Mesothelial cell of epicardium (in vitro differentiated cells): Measurements from ENCODE around the gene LRFN4. TPM values are rescaled to one million over a fixed set of nuclear protein-coding genes. Genes with fewer than 3 reads are reported as not detected.

Source experiments
- DNase-seq, 2 experiments: peaks; one replicate each; pipeline ENCODE4 v3.0.0; 2021; ENCODE audit warnings: low spot score in 2 of 2; ENCODE audit not compliant: unreplicated experiment in 2 of 2
- H3K27ac Mint-ChIP-seq: 2 replicates; pipeline ENCODE4 v1.8.0; 2021; ENCODE audit warnings: mixed read lengths
- H3K27me3 Mint-ChIP-seq: 2 replicates; pipeline ENCODE4 v1.8.0; 2021; ENCODE audit warnings: low read depth, mixed read lengths
- H3K36me3 Mint-ChIP-seq: 2 replicates; pipeline ENCODE4 v1.8.0; 2021; ENCODE audit warnings: mixed read lengths
- H3K4me1 Mint-ChIP-seq: 2 replicates; pipeline ENCODE4 v1.8.0; 2021; ENCODE audit warnings: mixed read lengths
- H3K4me3 Mint-ChIP-seq: 2 replicates; pipeline ENCODE4 v1.8.0; 2021; ENCODE audit warnings: mild to moderate bottlenecking, moderate library complexity, mixed read lengths
- H3K9me3 Mint-ChIP-seq: 2 replicates; pipeline ENCODE4 v1.8.0; 2021; ENCODE audit warnings: mixed read lengths
- total RNA-seq: library from RNA; stranded (reverse); gene quantifications from 3 replicates; pipeline ENCODE4 v1.2.1, GENCODE V29; 2021
- TF ChIP-seq, protein P1 (sequence below): fragments of 200-600 bp; sonication (generic); IDR thresholded peaks from one replicate; pipeline ENCODE4 v1.5.0; 2021; ENCODE audit warnings: antibody characterized with exemption; ENCODE audit not compliant: unreplicated experiment

LRFN4 gene
- total RNA-seq, 1 donor from 2014 or later: 26.6 TPM

DNA sequence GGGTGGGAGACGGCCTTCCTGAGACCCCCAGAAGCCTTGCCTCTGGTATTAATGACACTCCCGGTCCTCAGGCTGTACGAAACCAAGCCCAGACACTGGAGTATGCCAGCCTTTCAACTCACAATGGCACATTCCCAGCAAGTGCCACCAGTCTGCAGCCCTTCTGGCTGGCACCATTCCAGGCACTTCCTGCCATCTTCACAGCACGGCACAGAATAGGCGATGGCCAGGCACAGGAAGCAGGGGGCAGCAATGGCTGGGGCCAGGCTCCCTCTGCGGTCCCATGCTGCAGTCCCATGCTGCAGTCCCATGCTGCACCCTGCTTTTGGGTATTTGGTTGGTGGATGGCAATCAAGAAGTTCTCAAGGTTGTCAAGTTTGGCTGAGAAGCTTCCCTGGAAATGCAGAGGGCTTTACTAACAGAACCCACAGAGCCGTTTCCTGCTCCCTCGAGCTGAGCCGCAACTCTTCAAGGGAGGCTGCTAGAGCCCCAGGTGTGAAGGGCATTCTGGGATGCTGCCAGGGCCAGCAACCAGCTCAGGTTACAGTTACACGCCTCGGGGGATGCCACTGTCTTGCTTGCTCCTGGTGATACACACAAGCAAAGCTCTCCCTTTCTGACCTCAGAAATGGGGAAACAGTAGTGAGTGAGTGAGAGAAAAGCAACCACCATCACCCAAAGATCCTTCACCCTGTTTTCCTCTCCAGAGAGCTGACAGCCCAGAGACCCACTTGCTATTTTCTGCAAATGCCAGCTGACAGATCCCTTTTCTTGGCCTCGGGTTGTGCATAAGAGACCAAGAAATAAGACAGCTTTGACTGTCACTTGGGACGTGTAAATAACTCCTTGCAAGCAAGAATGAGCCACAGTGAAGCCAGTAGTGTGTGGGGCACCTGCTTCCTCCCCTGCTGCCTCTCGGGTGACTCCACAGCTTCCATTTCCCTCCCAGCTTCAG is 23.9 kb downstream of the LRFN4 start:
- DNase-seq: no peak
- no peaks in the 10 kb centered on the region for H3K36me3 Mint-ChIP-seq
- H3K9me3 Mint-ChIP-seq: no peaks in the 10 kb centered on the region
- no peaks in the 10 kb centered on the region for H3K27me3 Mint-ChIP-seq
- TF ChIP-seq, protein P1, sequence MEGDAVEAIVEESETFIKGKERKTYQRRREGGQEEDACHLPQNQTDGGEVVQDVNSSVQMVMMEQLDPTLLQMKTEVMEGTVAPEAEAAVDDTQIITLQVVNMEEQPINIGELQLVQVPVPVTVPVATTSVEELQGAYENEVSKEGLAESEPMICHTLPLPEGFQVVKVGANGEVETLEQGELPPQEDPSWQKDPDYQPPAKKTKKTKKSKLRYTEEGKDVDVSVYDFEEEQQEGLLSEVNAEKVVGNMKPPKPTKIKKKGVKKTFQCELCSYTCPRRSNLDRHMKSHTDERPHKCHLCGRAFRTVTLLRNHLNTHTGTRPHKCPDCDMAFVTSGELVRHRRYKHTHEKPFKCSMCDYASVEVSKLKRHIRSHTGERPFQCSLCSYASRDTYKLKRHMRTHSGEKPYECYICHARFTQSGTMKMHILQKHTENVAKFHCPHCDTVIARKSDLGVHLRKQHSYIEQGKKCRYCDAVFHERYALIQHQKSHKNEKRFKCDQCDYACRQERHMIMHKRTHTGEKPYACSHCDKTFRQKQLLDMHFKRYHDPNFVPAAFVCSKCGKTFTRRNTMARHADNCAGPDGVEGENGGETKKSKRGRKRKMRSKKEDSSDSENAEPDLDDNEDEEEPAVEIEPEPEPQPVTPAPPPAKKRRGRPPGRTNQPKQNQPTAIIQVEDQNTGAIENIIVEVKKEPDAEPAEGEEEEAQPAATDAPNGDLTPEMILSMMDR: no peak
- H3K4me1 Mint-ChIP-seq: peaks cover 52% of the 10 kb centered on the region
- no peak overlapping the region for H3K27ac Mint-ChIP-seq
- no peak overlapping the region for H3K4me3 Mint-ChIP-seq

GRCh38 chr11:66881451-66881835 is 24.6 kb downstream of the LRFN4 start:
- H3K27me3 Mint-ChIP-seq: no peaks in the 10 kb centered on the region
- H3K36me3 Mint-ChIP-seq: no peaks in the 10 kb centered on the region
- no peak overlapping the region for H3K4me3 Mint-ChIP-seq
- TF ChIP-seq, protein P1: no peak
- no peak for DNase-seq
- peaks cover 59% of the 10 kb centered on the region for H3K4me1 Mint-ChIP-seq
- H3K9me3 Mint-ChIP-seq: no peaks in the 10 kb centered on the region
- no peak overlapping the region for H3K27ac Mint-ChIP-seq

DNA sequence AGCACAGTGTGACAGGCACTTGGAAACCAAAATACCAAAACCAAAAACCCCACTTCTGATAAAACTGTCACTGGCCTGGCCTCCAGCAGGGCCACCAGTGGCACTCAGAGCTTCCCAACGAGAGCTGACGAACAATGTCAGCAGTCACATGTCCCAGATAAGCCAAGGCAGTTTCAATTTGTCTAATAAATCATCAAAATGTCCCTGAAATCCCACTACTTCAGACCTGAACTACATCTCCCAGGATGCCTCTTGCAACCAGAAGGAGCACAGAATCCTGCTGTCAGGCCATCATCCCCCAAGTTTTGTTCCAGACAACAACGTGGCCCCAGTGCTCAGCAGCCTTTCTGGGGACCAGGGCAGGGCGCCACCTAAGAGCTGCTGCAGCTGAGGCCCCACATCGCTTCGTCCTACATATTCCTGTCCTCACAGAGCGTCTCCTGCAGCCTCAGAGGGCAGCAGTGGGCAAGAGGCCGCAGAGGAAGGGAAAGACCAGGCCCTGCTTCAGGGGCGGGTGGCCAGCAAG is 25.1 kb downstream of the LRFN4 start:
- DNase-seq: no peak
- Mint-ChIP-seq H3K36me3 (no peaks in the 10 kb centered on the region), H3K4me3 (no peak overlapping the region), H3K27me3 (no peaks in the 10 kb centered on the region), H3K27ac (peak overlapping the region; percentile 30), H3K4me1 (peaks cover 57% of the 10 kb centered on the region), H3K9me3 (no peaks in the 10 kb centered on the region)
- TF ChIP-seq, protein P1: no peak

GRCh38 chr11:66882561-66883015 is 25.7 kb downstream of the LRFN4 start:
- peaks cover 55% of the 10 kb centered on the region for H3K4me1 Mint-ChIP-seq
- H3K4me3 Mint-ChIP-seq: no peak overlapping the region
- no peaks in the 10 kb centered on the region for H3K36me3 Mint-ChIP-seq
- TF ChIP-seq, protein P1: no peak
- H3K27me3 Mint-ChIP-seq: no peaks in the 10 kb centered on the region
- DNase-seq: no peak
- peak overlapping the region; percentile 13 for H3K27ac Mint-ChIP-seq
- H3K9me3 Mint-ChIP-seq: no peaks in the 10 kb centered on the region

DNA sequence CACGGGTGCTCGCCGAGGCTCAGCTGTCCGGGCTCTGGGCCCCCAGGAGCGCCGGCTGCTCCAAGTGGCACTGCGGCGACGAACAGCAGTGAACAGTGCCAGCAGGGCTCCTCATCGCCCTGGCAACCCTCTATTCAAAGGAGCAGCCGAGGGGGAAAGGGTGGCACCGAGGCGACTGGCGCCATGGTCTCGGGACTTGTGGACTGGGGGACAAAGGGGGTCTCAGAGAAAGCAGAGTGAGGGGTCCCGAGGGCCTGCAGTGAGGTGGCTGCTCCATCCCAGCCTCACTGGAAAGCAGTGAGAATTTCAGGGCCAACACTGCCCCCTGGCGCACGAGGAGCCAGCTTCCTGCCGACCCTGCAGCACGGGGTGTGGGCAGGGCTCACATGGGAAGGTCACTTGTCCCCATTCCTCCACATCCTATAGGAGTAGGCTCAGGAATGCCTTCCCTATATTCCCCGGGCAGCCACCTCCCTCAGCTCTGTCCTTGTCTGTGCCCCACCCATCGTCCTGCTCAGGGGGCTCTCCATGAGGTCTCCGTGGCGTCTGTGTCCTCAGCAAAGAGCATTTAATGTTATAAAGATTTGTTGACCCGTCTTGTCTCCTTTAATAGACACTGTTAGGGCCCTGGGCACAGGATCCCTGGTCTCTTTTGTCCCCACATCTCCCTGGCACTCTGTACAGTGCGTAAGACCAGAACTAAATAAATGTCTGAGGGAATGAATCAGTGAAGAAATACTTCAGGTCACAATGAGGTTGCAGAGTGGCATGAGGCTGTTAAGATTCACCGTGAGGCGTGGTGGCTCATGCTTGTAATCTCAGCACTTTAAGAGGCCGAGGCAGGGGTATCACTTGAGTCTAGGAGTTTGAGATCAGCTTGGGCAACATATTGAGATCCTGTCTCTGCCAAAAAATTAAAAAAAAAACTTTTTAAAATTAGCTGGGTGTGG is 26.4 kb downstream of the LRFN4 start:
- peak in 1 of 2 experiments; percentile 75 for DNase-seq
- Mint-ChIP-seq H3K36me3 (no peaks in the 10 kb centered on the region), H3K4me1 (peaks cover 48% of the 10 kb centered on the region), H3K9me3 (no peaks in the 10 kb centered on the region), H3K27me3 (no peaks in the 10 kb centered on the region), H3K27ac (peak overlapping the region; percentile 18), H3K4me3 (no peak overlapping the region)
- TF ChIP-seq, protein P1: peak; percentile 69
